ENCODE data around the gene P4HA2.

DNA sequence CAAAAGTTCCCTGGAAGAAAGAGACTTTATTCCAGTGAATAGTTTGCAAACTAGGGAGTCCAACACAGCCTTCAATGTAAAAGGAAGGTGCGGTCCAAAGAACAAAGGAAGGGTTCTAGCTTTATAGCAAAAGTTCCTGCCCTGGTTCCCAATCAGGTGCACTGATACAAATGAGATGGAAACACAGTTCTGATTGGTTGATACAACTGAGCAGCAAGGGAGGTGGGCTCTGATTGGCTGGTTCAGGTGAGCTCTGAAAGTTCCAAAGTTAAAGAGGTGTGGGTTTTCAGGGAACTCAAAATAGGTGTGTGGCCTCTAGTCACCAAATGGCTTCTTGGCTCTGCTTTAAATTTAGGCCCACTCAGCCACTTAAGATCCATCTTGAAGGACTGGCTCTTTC lies 43.1 kb downstream of the P4HA2 start:
- TF ChIP-seq, protein P1, sequence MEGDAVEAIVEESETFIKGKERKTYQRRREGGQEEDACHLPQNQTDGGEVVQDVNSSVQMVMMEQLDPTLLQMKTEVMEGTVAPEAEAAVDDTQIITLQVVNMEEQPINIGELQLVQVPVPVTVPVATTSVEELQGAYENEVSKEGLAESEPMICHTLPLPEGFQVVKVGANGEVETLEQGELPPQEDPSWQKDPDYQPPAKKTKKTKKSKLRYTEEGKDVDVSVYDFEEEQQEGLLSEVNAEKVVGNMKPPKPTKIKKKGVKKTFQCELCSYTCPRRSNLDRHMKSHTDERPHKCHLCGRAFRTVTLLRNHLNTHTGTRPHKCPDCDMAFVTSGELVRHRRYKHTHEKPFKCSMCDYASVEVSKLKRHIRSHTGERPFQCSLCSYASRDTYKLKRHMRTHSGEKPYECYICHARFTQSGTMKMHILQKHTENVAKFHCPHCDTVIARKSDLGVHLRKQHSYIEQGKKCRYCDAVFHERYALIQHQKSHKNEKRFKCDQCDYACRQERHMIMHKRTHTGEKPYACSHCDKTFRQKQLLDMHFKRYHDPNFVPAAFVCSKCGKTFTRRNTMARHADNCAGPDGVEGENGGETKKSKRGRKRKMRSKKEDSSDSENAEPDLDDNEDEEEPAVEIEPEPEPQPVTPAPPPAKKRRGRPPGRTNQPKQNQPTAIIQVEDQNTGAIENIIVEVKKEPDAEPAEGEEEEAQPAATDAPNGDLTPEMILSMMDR (IDR thresholded peaks at IDR 0.05; ENCODE audit: control extremely low read depth in 1 of 3, insufficient read depth in 1 of 3, low read depth in 1 of 3, low read length in 3 of 3): no peak
- TF ChIP-seq EZH2 (IDR thresholded peaks at IDR 0.05; ENCODE audit: low read depth, low read length, severe bottlenecking) (no peak), PHF8 (conservative IDR thresholded peaks at IDR 0.05; ENCODE audit: low read depth, low read length) (no peak), ZNF274 (IDR thresholded peaks at IDR 0.05; ENCODE audit: borderline replicate concordance, extremely low read depth, low read length) (no peak), BACH1 (IDR thresholded peaks at IDR 0.05; ENCODE audit: low read length) (no peak), POLR2AphosphoS5 (IDR thresholded peaks at IDR 0.05; ENCODE audit: low read depth, low read length) (no peak), RFX5 (IDR thresholded peaks at IDR 0.05; ENCODE audit: borderline replicate concordance, low read depth, low read length) (no peak), TAF1 (IDR thresholded peaks at IDR 0.05; ENCODE audit: low read depth, low read length) (no peak)
- TF ChIP-seq, protein P2, sequence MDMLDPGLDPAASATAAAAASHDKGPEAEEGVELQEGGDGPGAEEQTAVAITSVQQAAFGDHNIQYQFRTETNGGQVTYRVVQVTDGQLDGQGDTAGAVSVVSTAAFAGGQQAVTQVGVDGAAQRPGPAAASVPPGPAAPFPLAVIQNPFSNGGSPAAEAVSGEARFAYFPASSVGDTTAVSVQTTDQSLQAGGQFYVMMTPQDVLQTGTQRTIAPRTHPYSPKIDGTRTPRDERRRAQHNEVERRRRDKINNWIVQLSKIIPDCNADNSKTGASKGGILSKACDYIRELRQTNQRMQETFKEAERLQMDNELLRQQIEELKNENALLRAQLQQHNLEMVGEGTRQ (IDR thresholded peaks at IDR 0.05; ENCODE audit: low read length): no peak

All from H1 (cell line).